HG02588 (cell line): ENCODE results near the gene MSTO1.
"Not testable (repeated sequence)": the region's sequence is repeated elsewhere in the genome, so short reads cannot be mapped to it uniquely, and the experiment has no call there.

Source experiments
- ATAC-seq: cut with Tn5 transposase; IDR thresholded peaks from one replicate; pipeline ENCODE4 v1.9.1; 2021; ENCODE audit warnings: mild to moderate bottlenecking, moderate library complexity; ENCODE audit not compliant: unreplicated experiment

Gene MSTO1

GRCh38 chr1:155613226-155613625 is 3.2 kb downstream of the MSTO1 start:
- not testable (repeated sequence) for ATAC-seq

- ATAC-seq: no peak
Measured at GRCh38 chr1:155622191-155622590, 12.2 kb downstream of the MSTO1 start.

- ATAC-seq: no peak
Measured at GRCh38 chr1:155623357-155623756, 13.3 kb downstream of the MSTO1 start.

- not testable (repeated sequence) for ATAC-seq
Measured at GRCh38 chr1:155626428-155626827, 16.4 kb downstream of the MSTO1 start.

- no peak for ATAC-seq
Measured at GRCh38 chr1:155636397-155637153, 26.6 kb downstream of the MSTO1 start.

GRCh38 chr1:155640367-155640766 is 30.3 kb downstream of the MSTO1 start:
- no peak for ATAC-seq

GRCh38 chr1:155642559-155643180 is 32.7 kb downstream of the MSTO1 start:
- ATAC-seq: not testable (repeated sequence)

- no peak for ATAC-seq
Measured at GRCh38 chr1:155643230-155643629, 33.2 kb downstream of the MSTO1 start.

GRCh38 chr1:155645034-155645598 is 35.1 kb downstream of the MSTO1 start:
- no peak for ATAC-seq

GRCh38 chr1:155645648-155646047 is 35.6 kb downstream of the MSTO1 start:
- ATAC-seq: no peak

GRCh38 chr1:155646307-155646706 is 36.3 kb downstream of the MSTO1 start:
- ATAC-seq: no peak

GRCh38 chr1:155648207-155649147 is 38.5 kb downstream of the MSTO1 start:
- ATAC-seq: no peak

- ATAC-seq: no peak
Measured at GRCh38 chr1:155649676-155650075, 39.7 kb downstream of the MSTO1 start.

- no peak for ATAC-seq
Measured at GRCh38 chr1:155650231-155650757, 40.3 kb downstream of the MSTO1 start.

GRCh38 chr1:155651861-155652661 is 42.0 kb downstream of the MSTO1 start:
- no peak for ATAC-seq

- ATAC-seq: no peak
Measured at GRCh38 chr1:155652951-155653350, 42.9 kb downstream of the MSTO1 start.

GRCh38 chr1:155657463-155657862 is 47.4 kb downstream of the MSTO1 start:
- ATAC-seq: no peak

GRCh38 chr1:155661239-155661638 is 51.2 kb downstream of the MSTO1 start:
- not testable (repeated sequence) for ATAC-seq
